Thymus (tissue), 11 donors: ENCODE measurements around the gene LRRC2. TPM values are rescaled to one million over a fixed set of nuclear protein-coding genes. Genes with fewer than 3 reads are reported as not detected.

Source experiments
- DNase-seq, 9 donors: peaks; one replicate each; pipeline ENCODE4 v3.0.0-alpha.2; 2013; ENCODE audit warnings: low spot score in 9 of 9, low read depth in 6 of 9, missing footprints in 1 of 9
- H3K27ac ChIP-seq, 2 donors: one replicate each; pipeline ENCODE4 v1.5.1; 2013; ENCODE audit warnings: control low read depth in 1 of 2, low read depth in 1 of 2, low read length in 1 of 2, mild to moderate bottlenecking in 1 of 2, moderate library complexity in 1 of 2
- H3K27me3 ChIP-seq, 2 donors: one replicate each; pipeline ENCODE4 v1.5.1; 2013; ENCODE audit warnings: low read length in 1 of 2; ENCODE audit not compliant: control insufficient read depth in 2 of 2, insufficient read depth in 1 of 2
- H3K36me3 ChIP-seq, 2 donors: one replicate each; pipeline ENCODE4 v1.5.1; 2013; ENCODE audit warnings: low read length in 1 of 2, mild to moderate bottlenecking in 1 of 2, moderate library complexity in 1 of 2; ENCODE audit not compliant: control insufficient read depth in 2 of 2, insufficient read depth in 2 of 2
- H3K4me1 ChIP-seq, 2 donors: one replicate each; pipeline ENCODE4 v1.5.1; 2013; ENCODE audit warnings: low read length in 2 of 2; ENCODE audit not compliant: control insufficient read depth in 2 of 2, insufficient read depth in 2 of 2
- H3K4me3 ChIP-seq, 2 donors: one replicate each; pipeline ENCODE4 v1.5.1; 2013; ENCODE audit warnings: low read length in 2 of 2, control low read depth in 1 of 2, mild to moderate bottlenecking in 1 of 2
- H3K9me3 ChIP-seq, 2 donors: one replicate each; pipeline ENCODE4 v1.5.1; 2013; ENCODE audit warnings: low read length in 1 of 2, mild to moderate bottlenecking in 1 of 2; ENCODE audit not compliant: control insufficient read depth in 2 of 2, insufficient read depth in 1 of 2
- WGBS: extraction: QIAGEN DNeasy Blood & Tissue Kit; methylation state at CpG from one replicate; pipeline ENCODE4 v1.1.7; 2013; 5-methylcytosine and 5-hydroxymethylcytosine counted together
- polyA plus RNA-seq: library from polyadenylated mRNA; stranded (reverse); fragments of 200-250 nt; gene quantifications from one replicate; pipeline ENCODE4 v1.2.3, GENCODE V29; 2013
- total RNA-seq: library from RNA; stranded (reverse); fragments of 120-200 nt; gene quantifications from one replicate; pipeline ENCODE4 v1.2.4, GENCODE V29; 2013
- donor health status: healthy.

Gene LRRC2
- total and polyA plus RNA-seq, 2 donors, result 2.4 to 2.5 TPM

GRCh38 chr3:46517784-46518181, 48.3 kb downstream of the LRRC2 start:
- Histone ChIP-seq H3K27me3 (no peaks in the 10 kb centered on the region), H3K4me1 (no peaks in the 10 kb centered on the region), H3K27ac (no peak overlapping the region), H3K9me3 (no peaks in the 10 kb centered on the region), H3K36me3 (no peaks in the 10 kb centered on the region), H3K4me3 (no peak overlapping the region)
- WGBS, result 100% methylated on average over 2 of the region's 2 CpGs
- DNase-seq, result no peak

GRCh38 chr3:46517016-46517783, 48.9 kb downstream of the LRRC2 start:
- no peaks in the 10 kb centered on the region for H3K9me3 ChIP-seq
- no peak for DNase-seq
- WGBS, result 95% methylated on average over 7 of the region's 7 CpGs
- no peaks in the 10 kb centered on the region for H3K4me1 ChIP-seq
- H3K27me3 ChIP-seq, result no peaks in the 10 kb centered on the region
- no peak overlapping the region for H3K27ac ChIP-seq
- no peaks in the 10 kb centered on the region for H3K36me3 ChIP-seq
- H3K4me3 ChIP-seq, result no peak overlapping the region

- WGBS, result 97% methylated on average over 4 of the region's 4 CpGs
Observed at GRCh38 chr3:46516521-46516920, 49.6 kb downstream of the LRRC2 start.

GRCh38 chr3:46512191-46512749, 53.8 kb downstream of the LRRC2 start:
- Histone ChIP-seq H3K27ac (no peak overlapping the region), H3K4me3 (no peak overlapping the region), H3K4me1 (peaks cover 0 to 3% of the 10 kb centered on the region in 2 donors), H3K27me3 (no peaks in the 10 kb centered on the region), H3K36me3 (no peaks in the 10 kb centered on the region), H3K9me3 (no peaks in the 10 kb centered on the region)
- DNase-seq, result no peak
- WGBS, result 93% methylated on average over 2 of the region's 2 CpGs

More at GRCh38 chr3:46516521-46516920, 49.6 kb downstream of the LRRC2 start:
- H3K4me3 ChIP-seq, result no peak overlapping the region
- H3K36me3 ChIP-seq, result no peaks in the 10 kb centered on the region
- no peaks in the 10 kb centered on the region for H3K27me3 ChIP-seq
- DNase-seq, result no peak
- no peak overlapping the region for H3K27ac ChIP-seq
- H3K9me3 ChIP-seq, result no peaks in the 10 kb centered on the region
- no peaks in the 10 kb centered on the region for H3K4me1 ChIP-seq

- Histone ChIP-seq H3K9me3 (no peaks in the 10 kb centered on the region), H3K36me3 (no peaks in the 10 kb centered on the region), H3K4me1 (peaks cover 0 to 3% of the 10 kb centered on the region in 2 donors), H3K27ac (no peak overlapping the region), H3K4me3 (no peak overlapping the region), H3K27me3 (no peaks in the 10 kb centered on the region)
- 95% methylated on average over 4 of the region's 4 CpGs for WGBS
- no peak for DNase-seq
Observed at GRCh38 chr3:46509661-46510187, 56.4 kb downstream of the LRRC2 start.

GRCh38 chr3:46508850-46509591, 57.1 kb downstream of the LRRC2 start:
- H3K27me3 ChIP-seq, result no peaks in the 10 kb centered on the region
- DNase-seq, result no peak
- no peaks in the 10 kb centered on the region for H3K9me3 ChIP-seq
- no peak overlapping the region for H3K27ac ChIP-seq
- peaks cover 2 to 3% of the 10 kb centered on the region in 2 donors for H3K4me1 ChIP-seq
- no peaks in the 10 kb centered on the region for H3K36me3 ChIP-seq
- H3K4me3 ChIP-seq, result no peak overlapping the region
- WGBS, result 97% methylated on average over 4 of the region's 4 CpGs

GRCh38 chr3:46506526-46506925, 59.6 kb downstream of the LRRC2 start:
- no peak overlapping the region for H3K27ac ChIP-seq
- H3K36me3 ChIP-seq, result no peaks in the 10 kb centered on the region
- peaks cover 3 to 23% of the 10 kb centered on the region in 2 donors for H3K4me1 ChIP-seq
- no peaks in the 10 kb centered on the region for H3K27me3 ChIP-seq
- no peaks in the 10 kb centered on the region for H3K9me3 ChIP-seq
- no peak overlapping the region for H3K4me3 ChIP-seq
- WGBS, result 95% methylated on average over 3 of the region's 3 CpGs
- DNase-seq, result no peak

GRCh38 chr3:46505953-46506352, 60.1 kb downstream of the LRRC2 start:
- no peak for DNase-seq
- no peak overlapping the region for H3K4me3 ChIP-seq
- no peaks in the 10 kb centered on the region for H3K9me3 ChIP-seq
- no peak overlapping the region for H3K27ac ChIP-seq
- peaks cover 3 to 29% of the 10 kb centered on the region in 2 donors for H3K4me1 ChIP-seq
- no peaks in the 10 kb centered on the region for H3K27me3 ChIP-seq
- no peaks in the 10 kb centered on the region for H3K36me3 ChIP-seq
- WGBS, result 89% methylated on average over 10 of the region's 10 CpGs

GRCh38 chr3:46504789-46505188, 61.3 kb downstream of the LRRC2 start:
- no peak overlapping the region for H3K27ac ChIP-seq
- DNase-seq, result no peak
- WGBS, result 95% methylated on average over 5 of the region's 5 CpGs
- no peak overlapping the region for H3K4me3 ChIP-seq
- peaks cover 9 to 40% of the 10 kb centered on the region in 2 donors for H3K4me1 ChIP-seq
- H3K9me3 ChIP-seq, result no peaks in the 10 kb centered on the region
- no peaks in the 10 kb centered on the region for H3K27me3 ChIP-seq
- H3K36me3 ChIP-seq, result no peaks in the 10 kb centered on the region
